ENCODE measurements around the gene RTL1. TPM values are rescaled to one million over a fixed set of nuclear protein-coding genes. Genes with fewer than 3 reads are reported as not detected.

RTL1 gene
- total RNA-seq, 1 experiment from 2014 or later: not detected

GRCh38 chr14:100840286-100841065, 63.0 kb downstream of the RTL1 start:
- Histone ChIP-seq H3K9me2 (replicated peaks; ENCODE audit: insufficient read depth, low read length) (no peaks in the 10 kb centered on the region), H3K9ac (ENCODE audit: low read length) (no peak overlapping the region), H2AFZ (ENCODE audit: low read length) (no peak overlapping the region), H3K27ac (ENCODE audit: low read length) (no peak overlapping the region), H3K4me3 (ENCODE audit: low read length) (no peak overlapping the region), H3K4me2 (ENCODE audit: low read depth, low read length, poor library complexity, severe bottlenecking) (no peak overlapping the region), H3K9me3 (ENCODE audit: low read length) (no peaks in the 10 kb centered on the region), H3K36me3 (ENCODE audit: insufficient read depth, low read length) (no peaks in the 10 kb centered on the region), H3K79me2 (ENCODE audit: low read length) (no peaks in the 10 kb centered on the region), H3K4me1 (ENCODE audit: low read length) (no peaks in the 10 kb centered on the region), H4K20me1 (ENCODE audit: insufficient read depth, low read depth, low read length) (no peaks in the 10 kb centered on the region), H3K27me3 (ENCODE audit: low read length) (no peaks in the 10 kb centered on the region)
- no peak for DNase-seq

GRCh38 chr14:100839681-100840111, 63.8 kb downstream of the RTL1 start:
- DNase-seq: no peak
- no peaks in the 10 kb centered on the region for H3K27me3 ChIP-seq (ENCODE audit: low read length)
- no peaks in the 10 kb centered on the region for H3K79me2 ChIP-seq (ENCODE audit: low read length)
- no peaks in the 10 kb centered on the region for H3K9me3 ChIP-seq (ENCODE audit: low read length)
- H4K20me1 ChIP-seq (ENCODE audit: insufficient read depth, low read depth, low read length): no peaks in the 10 kb centered on the region
- H3K4me1 ChIP-seq (ENCODE audit: low read length): no peaks in the 10 kb centered on the region
- H3K27ac ChIP-seq (ENCODE audit: low read length): no peak overlapping the region
- no peak overlapping the region for H3K4me2 ChIP-seq (ENCODE audit: low read depth, low read length, poor library complexity, severe bottlenecking)
- no peaks in the 10 kb centered on the region for H3K36me3 ChIP-seq (ENCODE audit: insufficient read depth, low read length)
- H3K9me2 ChIP-seq (replicated peaks; ENCODE audit: insufficient read depth, low read length): no peaks in the 10 kb centered on the region
- H3K4me3 ChIP-seq (ENCODE audit: low read length): no peak overlapping the region
- H3K9ac ChIP-seq (ENCODE audit: low read length): no peak overlapping the region
- H2AFZ ChIP-seq (ENCODE audit: low read length): no peak overlapping the region

- no peaks in the 10 kb centered on the region for H3K9me3 ChIP-seq (ENCODE audit: low read length)
- no peak overlapping the region for H3K4me3 ChIP-seq (ENCODE audit: low read length)
- no peaks in the 10 kb centered on the region for H3K79me2 ChIP-seq (ENCODE audit: low read length)
- no peaks in the 10 kb centered on the region for H3K36me3 ChIP-seq (ENCODE audit: insufficient read depth, low read length)
- H3K27ac ChIP-seq (ENCODE audit: low read length): no peak overlapping the region
- no peaks in the 10 kb centered on the region for H3K27me3 ChIP-seq (ENCODE audit: low read length)
- no peak overlapping the region for H3K9ac ChIP-seq (ENCODE audit: low read length)
- no peak overlapping the region for H3K4me2 ChIP-seq (ENCODE audit: low read depth, low read length, poor library complexity, severe bottlenecking)
- no peaks in the 10 kb centered on the region for H4K20me1 ChIP-seq (ENCODE audit: insufficient read depth, low read depth, low read length)
- no peaks in the 10 kb centered on the region for H3K9me2 ChIP-seq (replicated peaks; ENCODE audit: insufficient read depth, low read length)
- H2AFZ ChIP-seq (ENCODE audit: low read length): no peak overlapping the region
- no peaks in the 10 kb centered on the region for H3K4me1 ChIP-seq (ENCODE audit: low read length)
- no peak for DNase-seq
Measured at GRCh38 chr14:100839315-100839585, 64.3 kb downstream of the RTL1 start.

- DNase-seq: no peak
- no peak overlapping the region for H3K4me2 ChIP-seq (ENCODE audit: low read depth, low read length, poor library complexity, severe bottlenecking)
- no peaks in the 10 kb centered on the region for H4K20me1 ChIP-seq (ENCODE audit: insufficient read depth, low read depth, low read length)
- H3K9ac ChIP-seq (ENCODE audit: low read length): no peak overlapping the region
- H3K4me1 ChIP-seq (ENCODE audit: low read length): no peaks in the 10 kb centered on the region
- H3K9me2 ChIP-seq (replicated peaks; ENCODE audit: insufficient read depth, low read length): no peaks in the 10 kb centered on the region
- no peak overlapping the region for H3K27ac ChIP-seq (ENCODE audit: low read length)
- no peaks in the 10 kb centered on the region for H3K27me3 ChIP-seq (ENCODE audit: low read length)
- no peak overlapping the region for H3K4me3 ChIP-seq (ENCODE audit: low read length)
- no peaks in the 10 kb centered on the region for H3K36me3 ChIP-seq (ENCODE audit: insufficient read depth, low read length)
- no peaks in the 10 kb centered on the region for H3K79me2 ChIP-seq (ENCODE audit: low read length)
- H3K9me3 ChIP-seq (ENCODE audit: low read length): no peaks in the 10 kb centered on the region
- no peak overlapping the region for H2AFZ ChIP-seq (ENCODE audit: low read length)
Measured at GRCh38 chr14:100838493-100839314, 64.8 kb downstream of the RTL1 start.

GRCh38 chr14:100837805-100838350, 65.6 kb downstream of the RTL1 start:
- no peaks in the 10 kb centered on the region for H3K9me3 ChIP-seq (ENCODE audit: low read length)
- no peaks in the 10 kb centered on the region for H3K36me3 ChIP-seq (ENCODE audit: insufficient read depth, low read length)
- no peak overlapping the region for H2AFZ ChIP-seq (ENCODE audit: low read length)
- DNase-seq: no peak
- H4K20me1 ChIP-seq (ENCODE audit: insufficient read depth, low read depth, low read length): no peaks in the 10 kb centered on the region
- H3K4me3 ChIP-seq (ENCODE audit: low read length): no peak overlapping the region
- H3K4me2 ChIP-seq (ENCODE audit: low read depth, low read length, poor library complexity, severe bottlenecking): no peak overlapping the region
- no peak overlapping the region for H3K9ac ChIP-seq (ENCODE audit: low read length)
- no peak overlapping the region for H3K27ac ChIP-seq (ENCODE audit: low read length)
- H3K79me2 ChIP-seq (ENCODE audit: low read length): no peaks in the 10 kb centered on the region
- H3K27me3 ChIP-seq (ENCODE audit: low read length): no peaks in the 10 kb centered on the region
- no peaks in the 10 kb centered on the region for H3K9me2 ChIP-seq (replicated peaks; ENCODE audit: insufficient read depth, low read length)
- no peaks in the 10 kb centered on the region for H3K4me1 ChIP-seq (ENCODE audit: low read length)

GRCh38 chr14:100836941-100837804, 66.3 kb downstream of the RTL1 start:
- Histone ChIP-seq H3K9ac (ENCODE audit: low read length) (no peak overlapping the region), H4K20me1 (ENCODE audit: insufficient read depth, low read depth, low read length) (no peaks in the 10 kb centered on the region), H3K9me2 (replicated peaks; ENCODE audit: insufficient read depth, low read length) (no peaks in the 10 kb centered on the region), H2AFZ (ENCODE audit: low read length) (no peak overlapping the region), H3K4me3 (ENCODE audit: low read length) (no peak overlapping the region), H3K79me2 (ENCODE audit: low read length) (no peaks in the 10 kb centered on the region), H3K4me1 (ENCODE audit: low read length) (no peaks in the 10 kb centered on the region), H3K9me3 (ENCODE audit: low read length) (no peaks in the 10 kb centered on the region), H3K27me3 (ENCODE audit: low read length) (no peaks in the 10 kb centered on the region), H3K36me3 (ENCODE audit: insufficient read depth, low read length) (no peaks in the 10 kb centered on the region), H3K4me2 (ENCODE audit: low read depth, low read length, poor library complexity, severe bottlenecking) (no peak overlapping the region), H3K27ac (ENCODE audit: low read length) (no peak overlapping the region)
- no peak for DNase-seq

GRCh38 chr14:100836311-100836805, 67.2 kb downstream of the RTL1 start:
- no peak for DNase-seq
- Histone ChIP-seq H3K4me3 (ENCODE audit: low read length) (no peak overlapping the region), H2AFZ (ENCODE audit: low read length) (no peak overlapping the region), H3K36me3 (ENCODE audit: insufficient read depth, low read length) (no peaks in the 10 kb centered on the region), H3K79me2 (ENCODE audit: low read length) (no peaks in the 10 kb centered on the region), H3K27me3 (ENCODE audit: low read length) (no peaks in the 10 kb centered on the region), H3K4me2 (ENCODE audit: low read depth, low read length, poor library complexity, severe bottlenecking) (no peak overlapping the region), H3K9me2 (replicated peaks; ENCODE audit: insufficient read depth, low read length) (no peaks in the 10 kb centered on the region), H3K9ac (ENCODE audit: low read length) (no peak overlapping the region), H3K27ac (ENCODE audit: low read length) (no peak overlapping the region), H3K4me1 (ENCODE audit: low read length) (no peaks in the 10 kb centered on the region), H3K9me3 (ENCODE audit: low read length) (no peaks in the 10 kb centered on the region), H4K20me1 (ENCODE audit: insufficient read depth, low read depth, low read length) (no peaks in the 10 kb centered on the region)
